GM23338 (cell line): ENCODE measurements around the gene RAB4A. TPM values are rescaled to one million over a fixed set of nuclear protein-coding genes. Genes with fewer than 3 reads are reported as not detected.
A peak's percentile ranks its signal among the peaks of the same experiment; 100 is the strongest.

Experiments
- ATAC-seq: fragments of 200-7000 bp; cut with Tn5 transposase; 3 replicates; pipeline ENCODE4 v1.9.1; 2020
- DNase-seq: peaks from one replicate; pipeline ENCODE4 v3.0.0-alpha.2; 2015; ENCODE audit warnings: low spot score
- H2AFZ ChIP-seq: fragments of 200-600 bp; sonication (generic); 2 replicates; pipeline ENCODE4 v1.8.0; 2016; ENCODE audit warnings: antibody characterized with exemption, mild to moderate bottlenecking, moderate library complexity
- H3F3A ChIP-seq: fragments of 200-600 bp; sonication (generic); replicated peaks from 2 replicates; pipeline ENCODE4 v1.8.0; 2017; ENCODE audit warnings: antibody characterized with exemption, mixed run types, low read depth
- H3K27ac ChIP-seq: fragments of 200-600 bp; sonication (generic); 2 replicates; pipeline ENCODE4 v1.6.1; 2016; ENCODE audit warnings: low read depth
- H3K27me3 ChIP-seq: fragments of 200-600 bp; sonication (generic); 2 replicates; pipeline ENCODE4 v1.8.0; 2016; ENCODE audit warnings: mild to moderate bottlenecking, mixed run types, moderate library complexity; ENCODE audit not compliant: insufficient read depth
- H3K36me3 ChIP-seq: fragments of 200-600 bp; sonication (generic); 2 replicates; pipeline ENCODE4 v1.8.0; 2016; ENCODE audit warnings: mild to moderate bottlenecking; ENCODE audit not compliant: insufficient read depth
- H3K4me1 ChIP-seq: fragments of 200-600 bp; sonication (generic); 2 replicates; pipeline ENCODE4 v1.8.0; 2016; ENCODE audit warnings: mild to moderate bottlenecking, moderate library complexity; ENCODE audit not compliant: insufficient read depth
- H3K4me2 ChIP-seq: fragments of 200-600 bp; sonication (generic); 2 replicates; pipeline ENCODE4 v1.7.1; 2017; ENCODE audit warnings: mixed run types
- H3K4me3 ChIP-seq: fragments of 200-600 bp; sonication (generic); 2 replicates; pipeline ENCODE4 v1.6.1; 2016; ENCODE audit warnings: mixed run types
- H3K79me2 ChIP-seq: fragments of 200-600 bp; sonication (generic); replicated peaks from 2 replicates; pipeline ENCODE4 v1.8.0; 2017; ENCODE audit warnings: mild to moderate bottlenecking; ENCODE audit not compliant: insufficient read depth
- H3K9me2 ChIP-seq: fragments of 200-600 bp; sonication (generic); 2 replicates; pipeline ENCODE4 v1.8.0; 2017; ENCODE audit not compliant: insufficient read depth
- H4K20me1 ChIP-seq: fragments of 200-600 bp; sonication (generic); replicated peaks from 2 replicates; pipeline ENCODE4 v1.8.0; 2017; ENCODE audit warnings: mild to moderate bottlenecking; ENCODE audit not compliant: insufficient read depth
- H3K27ac Mint-ChIP-seq: 2 replicates; pipeline ENCODE4 v1.8.0; 2020; ENCODE audit warnings: inconsistent platforms, mild to moderate bottlenecking, moderate library complexity, mixed read lengths
- H3K27me3 Mint-ChIP-seq: 3 replicates; pipeline ENCODE4 v1.8.0; 2022; ENCODE audit warnings: low read depth, mild to moderate bottlenecking, moderate library complexity, mixed read lengths, inconsistent platforms; ENCODE audit not compliant: insufficient read depth, poor library complexity
- H3K36me3 Mint-ChIP-seq: 3 replicates; pipeline ENCODE4 v1.8.0; 2021; ENCODE audit warnings: low read depth, mild to moderate bottlenecking, inconsistent platforms, moderate library complexity, mixed read lengths
- H3K4me1 Mint-ChIP-seq: 3 replicates; pipeline ENCODE4 v1.8.0; 2020; ENCODE audit warnings: mild to moderate bottlenecking, inconsistent platforms, mixed read lengths
- H3K4me3 Mint-ChIP-seq: 3 replicates; pipeline ENCODE4 v1.8.0; 2021; ENCODE audit warnings: moderate library complexity, mild to moderate bottlenecking, inconsistent platforms, mixed read lengths
- H3K9me3 Mint-ChIP-seq: 3 replicates; pipeline ENCODE4 v1.8.0; 2020; ENCODE audit warnings: moderate library complexity, mild to moderate bottlenecking, inconsistent platforms, mixed read lengths
- CREB1 ChIP-seq: fragments of 250-450 bp; sonication (Bioruptor Pico); IDR thresholded peaks from 2 replicates; pipeline ENCODE4 v1.5.0; 2020; ENCODE audit warnings: low read depth, mild to moderate bottlenecking, moderate library complexity
- CTCF ChIP-seq, 2 experiments: fragments of 200-600 bp in 1 of 2; sonication (generic) in 1 of 2; conservative IDR thresholded peaks; 2 replicates each; pipeline versions ENCODE4 v1.5.1 to v1.6.1; 2016 to 2017; ENCODE audit warnings: antibody characterized with exemption in 2 of 2, low read depth in 2 of 2, mild to moderate bottlenecking in 2 of 2, moderate library complexity in 1 of 2
- ETS1 ChIP-seq: IDR thresholded peaks from 2 replicates; pipeline ENCODE4 v1.6.1; 2016; ENCODE audit warnings: antibody characterized with exemption
- EZH2 ChIP-seq: fragments of 200-600 bp; sonication (generic); IDR thresholded peaks from one replicate; pipeline ENCODE4 v1.8.0; 2017; ENCODE audit warnings: antibody characterized with exemption, mild to moderate bottlenecking, low read depth; ENCODE audit not compliant: unreplicated experiment
- EZH2phosphoT487 ChIP-seq: fragments of 200-600 bp; sonication (generic); IDR thresholded peaks from one replicate; pipeline ENCODE4 v1.8.1; 2018; ENCODE audit warnings: antibody characterized with exemption; ENCODE audit not compliant: unreplicated experiment
- JUNB ChIP-seq: IDR thresholded peaks from one replicate; pipeline ENCODE4 v1.6.1; 2016; ENCODE audit warnings: antibody characterized with exemption; ENCODE audit not compliant: unreplicated experiment
- NANOG ChIP-seq: IDR thresholded peaks from 2 replicates; pipeline ENCODE4 v1.6.1; 2016; ENCODE audit warnings: antibody characterized with exemption, borderline replicate concordance
- POLR2AphosphoS5 ChIP-seq: IDR thresholded peaks from 2 replicates; pipeline ENCODE4 v1.6.1; 2016; ENCODE audit warnings: antibody characterized with exemption, low read depth
- REST ChIP-seq: IDR thresholded peaks from one replicate; pipeline ENCODE4 v1.6.1; 2018; ENCODE audit warnings: antibody characterized with exemption; ENCODE audit not compliant: unreplicated experiment
- ZNF114 ChIP-seq: fragments of 250-450 bp; sonication (Bioruptor Pico); IDR thresholded peaks from 2 replicates; pipeline ENCODE4 v1.5.0; 2020; ENCODE audit warnings: mild to moderate bottlenecking, moderate library complexity
- ZNF331 ChIP-seq: fragments of 250-450 bp; sonication (Bioruptor Pico); IDR thresholded peaks from 2 replicates; pipeline ENCODE4 v1.5.0; 2020; ENCODE audit warnings: low read depth, mild to moderate bottlenecking, moderate library complexity
- ZNF462 ChIP-seq: fragments of 250-450 bp; sonication (Bioruptor Pico); IDR thresholded peaks from 2 replicates; pipeline ENCODE4 v1.5.0; 2020; ENCODE audit warnings: mild to moderate bottlenecking, moderate library complexity
- polyA plus RNA-seq: library from polyadenylated mRNA; unstranded; fragments of >200 nt; fragmentation: Nextera tagmentation; extraction: Ambion mirVana; gene quantifications from 2 replicates; pipeline ENCODE4 v1.2.1, GENCODE V29; 2016
- total RNA-seq: library from RNA; depleted of rRNA; stranded (reverse); fragments of >200 nt; shearing (Covaris generic); gene quantifications from 2 replicates; pipeline ENCODE4 v1.2.3, GENCODE V29; 2014

Gene RAB4A
- total and polyA plus RNA-seq, 2 experiments from 2014 or later: 37.5 to 50.8 TPM

- Histone ChIP-seq H3K9me2 (peaks cover 3% of the 10 kb centered on the region; the same call in 1 of the 2 replicates), H2AFZ (peak overlapping the region; percentile 70), H3K4me1 (peaks cover 57% of the 10 kb centered on the region), H3K27me3 (no peaks in the 10 kb centered on the region), H4K20me1 (no peaks in the 10 kb centered on the region), H3K4me2 (peak overlapping the region; percentile 11; the same call in 1 of the 2 replicates), H3K4me3 (no peak overlapping the region), H3K79me2 (no peaks in the 10 kb centered on the region), H3K27ac (no peak overlapping the region), H3F3A (peaks cover 2% of the 10 kb centered on the region; the same call in 1 of the 2 replicates), H3K36me3 (no peaks in the 10 kb centered on the region)
- Mint-ChIP-seq H3K36me3 (peaks cover 3% of the 10 kb centered on the region; the same call in 2 of the 3 replicates), H3K27me3 (peaks cover 12% of the 10 kb centered on the region), H3K4me3 (no peak overlapping the region), H3K4me1 (peaks cover 53% of the 10 kb centered on the region), H3K9me3 (peaks cover 7% of the 10 kb centered on the region), H3K27ac (no peak overlapping the region)
- ATAC-seq (no peak), DNase-seq (no peak)
- no peak for TF ChIP-seq JUNB
- TF ChIP-seq POLR2AphosphoS5: no peak
- no peak for TF ChIP-seq CTCF (conservative IDR thresholded peaks at IDR 0.05; ENCODE audit: low read depth in 2 of 2)
- TF ChIP-seq ZNF114: no peak
- TF ChIP-seq CREB1 (CRISPR knock-in tag): no peak
- TF ChIP-seq REST: no peak
- no peak for TF ChIP-seq EZH2phosphoT487
- TF ChIP-seq EZH2: no peak
- TF ChIP-seq NANOG: no peak
- TF ChIP-seq ETS1: no peak
- no peak for TF ChIP-seq ZNF331 (CRISPR knock-in tag)
- no peak for TF ChIP-seq ZNF462 (CRISPR knock-in tag)
Measured at GRCh38 chr1:229234870-229235472, 35.9 kb upstream of the RAB4A start.
